ENCODE data around the gene MIX23. TPM values are rescaled to one million over a fixed set of nuclear protein-coding genes. Genes with fewer than 3 reads are reported as not detected.

MIX23 gene
- total RNA-seq, 1 donor, result 16.1 TPM

Other genes starting within 250 kb of the MIX23 start
- gene CASR, start 199.6 kb downstream of the MIX23 start, total RNA-seq, result 1.2 TPM
- gene CSTA, start 58.0 kb downstream of the MIX23 start, total RNA-seq, result 90.5 TPM
- 19.2 TPM for gene FAM162A, start 951 bp upstream of the MIX23 start, total RNA-seq
- 6.0 TPM for gene WDR5B, start 32.8 kb upstream of the MIX23 start, total RNA-seq
- 21.8 TPM for gene KPNA1, start 131.7 kb upstream of the MIX23 start, total RNA-seq
- 25.6 TPM for gene PARP9, start 181.1 kb upstream of the MIX23 start, total RNA-seq
- 26.7 TPM for gene DTX3L, start 181.1 kb upstream of the MIX23 start, total RNA-seq
- 44.4 TPM for gene PARP15, start 194.4 kb upstream of the MIX23 start, total RNA-seq

Measured in mononuclear cell (primary cell).